CD4-positive, alpha-beta T cell treated with Interleukin-10 for 1 hour (primary cell): ENCODE data around the gene KRT71.

Experiments
- DNase-seq: peaks from one replicate; pipeline ENCODE4 v3.0.0-alpha.2; 2020

Gene KRT71

DNA sequence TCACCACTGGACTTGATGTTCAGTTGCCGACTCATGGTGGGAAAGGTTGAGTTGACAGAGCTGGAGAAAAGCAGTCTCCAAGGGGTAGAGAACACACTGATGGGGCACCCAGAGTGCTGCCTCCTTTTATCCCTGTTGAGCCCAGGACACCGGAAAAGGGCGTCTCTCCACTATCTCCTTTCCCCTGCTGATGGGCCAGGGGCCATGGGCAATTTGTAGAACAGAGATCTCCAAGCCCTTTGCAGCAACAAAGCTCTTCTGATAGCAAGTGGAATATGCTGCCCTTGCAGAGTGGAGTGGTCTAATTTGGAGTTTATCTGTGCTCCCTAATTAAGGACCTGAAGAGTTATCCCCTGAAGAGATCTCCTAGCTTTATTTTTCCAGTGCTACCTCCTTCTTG lies 20.8 kb upstream of the KRT71 start, which contains the start of gene KRT74:
Gene KRT74 (minus strand): TSS at position 101 of the 400 bp plus-strand sequence. CDS start 66 bp downstream, at position 35.
- DNase-seq: no peak

DNA sequence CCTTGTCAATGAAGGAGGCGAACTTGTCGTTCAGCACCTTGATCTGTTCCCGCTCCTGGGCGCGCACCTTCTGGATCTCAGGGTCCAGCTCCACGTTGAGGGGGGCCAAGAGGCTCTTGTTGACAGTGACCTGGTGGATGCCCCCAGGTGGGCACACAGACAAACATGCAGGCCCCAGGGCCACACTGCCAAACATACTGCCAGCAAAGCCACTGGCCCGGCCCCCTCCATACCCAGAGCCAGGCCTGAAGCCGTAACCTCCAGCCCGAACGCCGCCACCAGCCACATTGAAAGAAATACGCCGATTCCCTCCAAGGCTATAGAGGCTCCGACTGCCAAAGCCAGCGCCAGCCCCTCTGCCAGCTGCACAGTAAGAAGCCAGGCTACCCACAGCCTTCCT lies 20.4 kb upstream of the KRT71 start:
- DNase-seq: no peak

DNA sequence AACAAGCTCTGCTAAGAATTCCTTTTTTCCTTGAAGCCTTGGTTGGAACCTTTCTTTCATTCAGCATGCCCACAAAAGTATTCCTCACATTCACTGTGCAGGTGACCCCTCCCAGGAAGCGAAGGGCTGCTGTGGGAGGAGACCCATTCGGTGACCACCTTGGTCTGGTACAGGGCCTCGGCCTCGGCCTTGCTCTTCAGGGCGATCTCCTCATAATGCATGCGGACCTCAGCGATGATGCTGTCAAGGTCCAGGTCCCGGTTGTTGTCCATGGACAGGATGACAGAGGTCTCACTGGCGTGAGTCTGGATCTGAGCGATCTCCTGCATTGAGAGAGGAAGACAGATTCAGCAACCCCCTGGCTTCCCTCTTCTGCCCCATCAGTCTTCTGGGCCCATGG lies 17.6 kb upstream of the KRT71 start:
- DNase-seq: no peak

DNA sequence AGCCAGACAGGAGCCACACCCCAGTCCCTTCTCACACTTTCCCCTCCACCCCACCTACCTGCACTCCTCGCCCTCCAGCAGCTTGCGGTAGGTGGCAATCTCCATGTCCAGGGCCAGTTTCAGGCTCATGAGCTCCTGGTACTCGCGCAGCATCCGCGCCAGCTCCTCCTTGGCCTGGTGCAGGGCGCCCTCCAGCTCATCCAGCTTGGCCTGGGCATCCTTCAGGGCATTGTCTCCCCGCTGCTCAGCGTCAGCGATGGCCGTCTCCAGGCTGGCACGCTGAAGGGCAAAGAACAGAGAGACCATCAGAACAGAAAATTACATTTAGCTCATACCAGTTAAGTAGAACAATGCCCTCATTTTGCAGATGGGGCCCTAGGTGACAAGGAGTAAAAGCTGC lies 15.2 kb upstream of the KRT71 start:
- no peak for DNase-seq

DNA sequence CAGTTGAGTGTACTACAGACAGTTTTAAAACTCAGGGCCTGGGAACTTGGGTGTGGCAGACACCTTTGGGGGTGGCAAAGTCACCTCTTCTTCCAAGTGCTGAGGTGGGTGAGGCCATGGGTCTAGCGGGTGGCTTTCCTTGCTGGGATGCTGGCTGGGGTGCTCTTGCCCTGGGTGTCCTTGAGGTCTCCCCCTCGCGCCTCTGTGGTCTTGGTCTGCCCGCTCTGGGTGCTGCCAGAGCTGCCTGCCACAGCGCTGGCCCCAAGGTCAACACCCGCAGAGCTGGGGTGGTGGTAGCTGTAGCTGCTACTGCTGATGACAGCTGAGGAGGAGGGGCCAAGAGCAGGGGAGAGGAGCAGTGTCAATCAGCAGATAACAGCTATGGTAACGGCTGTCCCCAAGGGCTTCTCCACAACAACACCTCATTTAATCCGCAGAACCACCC lies 13.9 kb upstream of the KRT71 start:
- DNase-seq: peak; percentile 76

DNA sequence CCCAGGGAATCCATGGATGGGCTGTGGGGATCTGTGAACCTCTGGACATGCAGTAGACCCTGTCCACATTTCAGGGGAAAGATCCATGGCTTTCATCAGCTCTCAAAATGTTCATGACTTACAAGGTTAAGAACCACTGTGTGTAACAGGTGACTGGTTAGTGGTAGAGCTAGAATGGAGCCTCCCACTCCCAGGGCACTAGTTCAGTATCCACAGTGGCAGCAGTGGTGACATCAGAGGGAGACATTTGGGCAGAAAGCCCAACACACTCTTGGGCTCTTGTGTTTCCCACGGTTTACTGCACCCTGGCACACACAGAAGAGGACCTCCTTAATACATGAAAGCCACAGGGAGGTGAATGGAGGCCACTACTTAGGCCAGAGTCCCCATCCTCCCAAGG lies 11.6 kb upstream of the KRT71 start:
- DNase-seq: no peak

DNA sequence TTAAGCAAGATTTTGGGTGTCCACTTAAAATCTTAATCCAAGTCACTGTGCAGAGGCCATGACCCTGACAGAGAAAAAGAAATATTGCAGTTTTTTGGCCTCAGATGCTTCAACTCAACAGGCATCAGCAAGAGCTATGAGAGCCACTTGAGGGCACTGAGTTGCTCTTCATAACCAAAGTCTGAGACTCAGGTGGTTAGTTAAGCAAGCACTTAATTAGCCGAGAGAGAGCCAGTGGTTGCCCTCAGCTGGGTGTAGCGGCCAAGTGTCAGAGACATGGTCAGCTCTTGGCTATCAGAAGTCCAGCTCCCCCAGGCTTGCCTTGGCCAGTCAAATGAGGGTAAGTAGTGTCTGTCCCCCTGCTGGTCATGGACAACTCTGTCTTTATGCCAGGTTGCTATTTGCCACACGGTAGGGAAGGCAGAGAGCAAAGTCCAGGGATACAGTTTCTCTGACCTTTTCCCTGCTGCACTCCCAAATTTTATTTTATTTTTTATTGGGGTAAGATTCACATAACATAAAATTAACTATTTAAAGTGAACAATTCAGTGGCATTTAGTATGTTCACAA lies 9.0 kb upstream of the KRT71 start:
- DNase-seq: no peak

DNA sequence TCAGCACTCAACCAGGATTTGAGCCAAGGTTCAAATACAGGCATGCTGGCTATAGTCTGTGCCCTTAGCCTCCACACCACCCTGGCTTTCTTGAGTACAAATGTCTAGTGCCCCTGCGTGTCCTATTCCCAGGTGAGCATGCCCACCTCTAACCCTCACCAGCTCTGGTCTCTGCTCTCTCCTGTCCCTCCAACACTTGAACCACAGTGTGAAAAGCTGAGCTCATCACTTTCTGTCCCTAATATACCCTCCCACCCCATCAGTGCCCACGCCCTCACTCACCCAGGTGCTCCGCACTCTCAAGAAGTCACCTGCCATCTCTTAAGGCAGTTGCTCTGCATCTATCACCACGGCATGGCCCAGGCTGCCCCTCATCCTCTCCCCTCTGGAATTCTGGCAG lies 7.0 kb upstream of the KRT71 start:
- DNase-seq: no peak

DNA sequence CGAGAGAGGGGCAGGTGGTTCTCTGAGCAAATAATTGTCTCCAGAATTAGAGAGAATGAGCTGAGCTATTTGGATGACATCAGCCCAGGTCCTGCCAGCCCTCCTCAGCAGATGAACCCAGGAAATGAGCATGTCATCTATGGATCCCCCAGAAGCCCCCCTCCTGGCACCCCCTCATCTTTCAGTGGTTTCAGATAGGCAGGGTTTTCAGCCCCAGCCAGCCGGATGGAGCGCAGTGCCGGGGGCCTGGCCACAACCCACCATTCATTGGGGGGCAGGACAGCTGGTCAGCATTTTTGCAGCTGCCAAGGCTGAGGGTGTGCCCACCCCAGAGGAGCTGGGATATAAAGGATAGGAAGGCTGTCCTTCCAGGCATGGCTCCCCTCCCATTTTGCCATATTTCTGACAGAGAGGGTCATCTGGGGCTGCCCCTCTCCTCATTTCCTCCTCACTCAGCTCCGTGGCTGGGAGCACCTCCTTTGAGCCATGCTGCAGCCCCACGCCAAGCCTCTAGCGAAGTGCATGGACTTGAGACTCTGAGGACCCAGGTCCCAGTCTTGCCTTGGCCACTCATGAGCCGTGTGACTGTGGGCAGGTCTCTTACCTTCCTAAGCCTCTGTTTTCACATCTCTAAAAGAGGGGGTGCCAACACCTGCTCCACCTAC lies 6.0 kb upstream of the KRT71 start:
- DNase-seq: no peak

DNA sequence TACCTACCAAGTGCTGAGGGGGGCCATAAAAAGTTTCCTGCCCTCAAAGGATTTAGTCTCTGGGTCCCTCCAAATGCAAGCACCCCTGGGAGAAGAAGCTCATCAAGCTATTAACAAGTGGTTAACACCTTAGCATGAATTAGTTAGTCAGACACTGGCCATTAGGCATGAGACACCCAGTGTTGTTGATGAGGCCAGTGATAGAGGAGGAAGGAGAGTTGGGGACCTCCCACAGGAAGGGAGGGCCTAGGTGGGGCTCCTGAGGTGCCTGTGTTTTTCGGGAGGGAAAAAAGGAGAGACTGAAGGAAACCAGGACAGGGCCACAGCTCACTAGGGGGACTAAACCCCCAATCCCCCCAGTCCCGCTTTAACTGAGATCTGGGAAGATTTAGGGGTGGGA lies 4.5 kb upstream of the KRT71 start:
- peak; percentile 20 for DNase-seq

DNA sequence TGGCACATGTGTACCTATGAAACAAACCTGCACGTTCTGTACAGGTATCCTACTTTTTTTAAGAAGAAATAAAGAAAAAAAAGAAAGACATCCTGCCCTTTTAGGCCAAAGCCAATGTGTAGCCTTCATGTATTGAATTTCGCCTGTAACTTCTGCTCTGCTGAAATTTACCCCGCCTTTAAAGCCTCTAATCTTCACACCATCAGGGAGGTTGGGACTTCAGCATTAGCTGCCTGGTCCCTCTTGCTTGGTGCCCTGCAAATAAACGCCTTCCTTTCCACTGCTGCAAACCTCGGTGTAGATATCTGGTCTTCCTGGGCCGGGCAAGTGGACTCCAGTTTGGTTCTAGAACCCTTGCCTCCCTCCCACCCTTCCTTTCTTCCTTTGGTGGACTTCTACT lies 2.6 kb upstream of the KRT71 start:
- peak; percentile 46 for DNase-seq

DNA sequence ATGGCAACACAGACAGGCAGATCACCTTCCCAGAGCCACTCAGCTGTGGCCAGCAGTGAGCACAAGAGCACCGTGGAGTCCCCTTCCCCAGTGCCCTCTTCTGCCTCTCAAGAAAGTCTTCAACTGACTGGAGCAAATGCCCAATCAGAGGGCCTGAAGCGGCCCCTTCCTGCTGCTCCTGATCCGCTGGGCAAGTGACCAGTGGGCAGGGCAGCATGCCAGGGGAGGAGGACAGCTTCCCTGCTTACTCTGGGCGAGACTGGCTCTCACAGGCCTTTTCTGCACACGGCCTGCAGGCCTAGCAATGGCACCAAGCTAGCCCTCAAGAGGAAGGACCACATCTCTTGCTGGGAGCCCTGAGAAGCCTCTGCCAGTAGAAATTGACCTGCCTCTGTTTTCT lies 890 bp downstream of the KRT71 start:
- DNase-seq: no peak

DNA sequence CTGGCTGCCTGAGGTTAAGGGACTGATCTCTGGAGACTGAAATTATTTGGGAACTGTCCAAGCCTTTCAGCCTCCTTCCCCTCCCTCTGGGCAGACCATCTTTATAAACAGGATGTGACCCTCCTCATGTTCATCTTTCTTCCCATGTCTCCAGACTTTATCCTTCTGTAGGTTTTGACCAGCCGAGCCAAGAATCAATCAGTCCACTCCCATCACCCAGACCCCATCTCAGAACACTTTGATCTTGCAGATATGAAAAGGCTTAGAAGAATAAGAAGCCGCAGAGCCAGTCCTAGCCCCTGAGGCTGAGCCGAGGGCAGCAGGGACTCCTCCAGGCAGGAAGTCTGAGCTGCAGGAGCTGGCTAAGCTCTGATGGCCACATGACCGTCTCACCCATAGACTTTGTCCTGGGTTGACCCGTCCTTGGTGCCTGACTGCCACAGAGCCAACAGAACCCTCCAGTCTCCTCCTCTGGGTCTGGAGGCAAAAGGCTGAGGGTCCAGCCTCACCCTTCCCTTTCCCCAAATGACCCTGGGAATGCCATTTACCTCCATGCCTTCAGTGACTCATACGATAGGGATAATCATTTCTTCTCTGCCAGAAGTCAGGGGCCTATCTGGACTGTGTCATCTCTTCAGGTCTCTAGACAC lies 1.6 kb downstream of the KRT71 start:
- no peak for DNase-seq

DNA sequence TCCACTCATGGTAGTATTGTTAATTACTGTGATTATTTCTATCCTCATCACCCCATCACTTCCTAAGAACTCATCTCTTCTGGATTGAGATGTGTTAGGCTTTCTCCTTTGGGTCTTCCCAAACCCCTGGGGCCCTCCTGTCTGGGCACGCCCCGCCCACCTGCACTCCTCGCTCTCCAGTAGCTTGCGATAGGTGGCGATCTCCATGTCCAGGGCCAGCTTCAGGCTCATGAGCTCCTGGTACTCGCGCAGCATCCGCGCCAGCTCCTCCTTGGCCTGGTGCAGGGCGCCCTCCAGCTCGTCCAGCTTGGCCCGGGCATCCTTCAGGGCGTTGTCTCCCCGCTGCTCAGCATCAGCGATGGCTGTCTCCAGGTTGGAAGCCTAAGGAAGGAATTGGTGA lies 6.8 kb downstream of the KRT71 start:
- DNase-seq: no peak

DNA sequence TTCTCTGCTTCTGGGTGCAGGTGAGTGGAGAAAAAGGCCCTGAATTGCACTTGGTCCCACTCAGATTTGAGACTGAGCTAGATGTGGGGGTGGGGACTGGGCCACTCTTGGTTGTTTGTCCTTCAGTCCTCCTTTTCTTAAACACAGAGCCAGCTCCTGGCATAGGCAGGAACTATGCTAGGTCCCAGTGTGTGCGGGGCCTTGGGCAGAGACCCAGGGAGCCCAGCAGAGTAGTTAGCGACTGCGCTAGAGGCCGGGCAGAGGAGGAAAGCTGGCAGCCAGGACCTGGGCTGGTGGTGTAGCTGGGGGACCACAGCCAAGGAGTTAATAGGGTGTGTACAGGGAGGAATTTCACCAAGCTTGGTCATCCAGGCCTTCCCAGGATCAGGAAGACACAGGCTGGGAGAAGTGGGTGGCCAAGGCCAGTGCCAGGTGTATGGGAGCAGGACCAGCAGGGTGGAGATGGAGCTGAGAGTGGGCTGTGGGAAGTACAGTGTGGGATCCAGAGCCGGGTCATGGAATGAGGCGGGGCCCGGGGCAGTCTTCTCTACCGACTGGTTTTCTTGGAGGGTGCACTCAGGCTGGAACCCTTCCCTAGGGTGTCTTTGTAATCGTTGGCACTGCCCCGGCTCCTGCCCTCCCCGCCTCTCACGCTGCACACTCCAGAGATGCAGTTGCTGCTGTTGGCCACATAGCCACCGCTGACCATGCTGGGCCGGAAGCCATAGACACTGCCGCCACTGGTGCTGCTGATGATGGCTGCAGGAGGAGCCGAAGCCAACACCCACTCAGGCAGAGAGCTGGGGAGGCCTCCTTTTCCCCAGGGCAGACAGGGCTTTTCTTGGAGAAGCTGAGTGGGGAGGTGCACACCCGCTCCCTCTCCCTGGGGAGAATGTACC lies 8.7 kb downstream of the KRT71 start:
- no peak for DNase-seq

DNA sequence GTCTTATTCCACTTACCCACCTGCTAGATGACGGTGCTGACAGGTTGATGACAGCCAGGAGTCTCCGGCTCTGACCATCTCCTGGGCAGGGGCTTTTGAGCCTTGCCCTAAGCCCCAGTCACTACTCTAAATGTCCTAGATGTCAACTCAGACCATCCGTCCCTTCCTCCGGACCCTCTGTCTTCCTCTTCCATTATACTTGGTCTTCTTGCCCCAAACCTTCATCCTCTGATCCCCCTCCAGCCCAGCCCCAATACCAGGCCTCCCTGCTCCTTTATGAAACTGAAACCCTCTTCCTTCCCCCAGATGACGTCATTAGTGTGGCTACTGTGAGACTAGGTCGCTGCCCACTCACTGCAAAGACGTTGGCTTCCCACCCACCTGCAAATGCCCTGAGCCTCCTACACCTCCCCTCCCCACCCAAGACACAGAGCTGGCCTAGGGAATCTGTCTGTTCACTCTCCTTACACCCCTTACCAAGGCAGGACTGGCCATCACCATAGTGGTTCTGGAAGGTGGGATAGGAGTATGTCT lies 10.1 kb downstream of the KRT71 start:
- DNase-seq: no peak

DNA sequence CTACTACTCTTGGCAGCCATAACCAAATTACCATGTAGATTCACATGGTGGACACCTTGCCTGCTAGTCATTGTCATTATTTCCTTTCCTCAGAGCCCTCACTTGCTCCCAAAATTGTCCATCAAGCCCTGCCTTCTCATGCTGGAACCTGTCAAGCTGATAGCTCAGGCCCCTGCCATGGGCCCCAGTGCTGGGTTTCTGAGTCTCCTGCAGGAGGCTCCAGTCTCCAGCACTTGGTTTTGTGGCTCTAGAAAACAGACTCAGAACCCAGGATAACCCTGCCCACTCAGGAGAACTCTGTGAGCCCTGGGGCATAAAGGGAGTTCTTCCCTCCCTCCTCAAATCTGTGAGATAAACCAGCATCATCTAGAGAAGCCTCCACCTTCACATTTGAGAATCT lies 10.8 kb downstream of the KRT71 start:
- DNase-seq: no peak

DNA sequence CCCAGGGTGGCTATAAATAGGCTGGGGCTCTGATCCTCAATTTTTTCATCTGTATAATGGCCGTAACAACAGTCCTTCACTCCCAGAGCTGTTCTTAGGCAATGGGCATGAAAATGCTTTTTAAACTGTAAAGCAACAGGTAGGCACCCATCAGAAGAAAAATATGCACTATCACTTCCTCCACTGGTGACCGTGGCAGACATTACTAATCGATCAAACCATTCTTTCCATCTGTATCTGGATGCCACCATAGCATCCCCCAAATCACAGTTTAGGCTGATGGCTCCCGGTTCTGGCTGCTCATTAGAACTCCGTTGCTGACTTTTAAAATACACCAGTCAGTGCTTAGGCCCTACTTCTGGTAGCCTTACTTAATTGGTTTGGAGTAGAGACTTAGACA lies 11.2 kb downstream of the KRT71 start:
- DNase-seq: no peak

DNA sequence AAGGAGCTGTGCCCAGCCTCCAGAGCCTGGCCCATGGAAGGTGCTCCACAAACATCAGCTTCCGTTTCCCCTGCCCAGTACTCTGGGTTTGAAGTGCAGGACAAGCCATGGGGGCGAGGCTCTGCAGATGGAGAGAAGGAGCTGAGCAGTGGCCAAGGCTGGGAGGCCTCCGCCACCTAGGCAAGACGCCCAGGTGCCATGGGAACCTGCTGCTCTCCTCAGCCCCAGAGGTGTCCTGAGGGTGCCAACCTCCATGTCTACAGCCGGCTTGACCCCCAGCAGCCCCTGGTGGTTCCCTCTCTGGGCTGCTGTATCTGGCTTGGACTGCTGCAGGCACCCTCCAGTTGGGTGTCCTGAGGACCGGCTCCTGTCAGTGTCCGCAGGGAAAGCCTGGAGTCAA lies 12.4 kb downstream of the KRT71 start:
- DNase-seq: no peak

DNA sequence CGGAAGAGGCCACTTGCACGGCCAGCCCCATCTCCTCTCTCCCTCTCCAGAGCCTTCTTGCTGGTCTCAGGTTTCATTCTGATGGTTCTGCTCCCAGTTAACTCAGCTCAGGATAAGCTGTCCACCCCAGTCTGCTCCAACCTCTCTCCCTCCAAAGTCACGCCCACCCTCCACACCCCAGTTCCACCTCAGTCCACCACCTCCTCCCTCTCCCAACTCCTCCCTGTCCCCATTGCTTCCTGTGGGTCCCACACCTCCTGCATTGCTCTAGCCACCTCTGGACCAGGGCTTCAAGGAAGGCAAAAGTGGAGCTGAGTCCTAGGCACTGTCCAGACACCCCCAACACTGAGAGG lies 13.1 kb downstream of the KRT71 start:
- DNase-seq: no peak

DNA sequence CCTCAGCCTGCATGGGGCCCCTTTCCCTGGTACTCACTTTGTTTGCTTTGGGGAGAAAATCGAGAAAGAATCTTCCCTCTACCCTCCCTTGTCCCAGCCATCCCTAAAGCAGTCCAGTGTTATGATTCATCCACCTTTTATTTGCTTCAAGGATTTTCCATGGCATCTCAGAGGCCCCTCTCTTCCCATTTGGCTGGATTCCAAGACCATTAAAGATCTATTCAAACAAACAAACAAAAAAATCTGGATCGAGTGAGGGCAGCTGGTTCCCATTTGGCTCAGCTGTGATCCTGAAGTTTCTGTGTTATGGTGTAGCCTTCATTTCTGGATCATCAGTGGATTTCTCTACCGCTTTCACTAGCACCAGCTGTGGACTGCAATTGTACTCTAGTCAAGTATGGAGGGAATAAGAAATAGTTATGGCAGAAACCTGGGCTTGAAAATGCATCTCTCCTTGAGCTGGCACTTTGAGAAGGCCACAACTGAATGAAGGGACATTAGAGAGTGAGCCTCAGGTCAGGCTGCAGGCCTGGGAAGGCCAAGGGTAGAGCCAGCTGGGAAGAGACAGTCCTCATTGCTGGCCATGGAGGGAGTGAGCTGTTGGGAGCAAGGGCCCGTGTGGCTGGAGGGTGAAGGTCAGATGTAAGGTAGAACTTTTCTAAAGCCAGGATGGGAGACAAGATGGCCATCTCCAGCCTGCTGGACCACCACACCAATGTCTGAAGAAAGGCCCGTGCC lies 13.7 kb downstream of the KRT71 start:
- DNase-seq: no peak

DNA sequence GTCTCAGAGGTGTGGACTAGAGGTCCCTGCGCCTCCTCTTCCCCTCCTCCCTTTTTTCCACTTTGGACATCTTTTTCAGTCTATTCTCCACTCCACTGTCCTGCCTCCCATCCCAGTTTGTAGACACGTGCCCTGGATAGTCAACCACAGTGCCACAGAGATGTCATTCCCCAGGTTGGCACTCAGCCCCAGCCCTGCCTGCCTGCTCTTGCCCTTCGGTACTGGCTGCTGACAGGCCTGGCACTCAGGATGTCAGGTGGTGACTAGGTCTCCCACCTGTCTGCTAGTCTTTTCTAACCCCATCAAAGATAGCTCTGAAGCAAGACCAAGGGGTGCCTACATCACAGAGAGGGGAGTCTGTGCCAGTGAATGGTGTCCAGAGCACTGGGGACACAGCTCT lies 15.8 kb downstream of the KRT71 start:
- DNase-seq: no peak

DNA sequence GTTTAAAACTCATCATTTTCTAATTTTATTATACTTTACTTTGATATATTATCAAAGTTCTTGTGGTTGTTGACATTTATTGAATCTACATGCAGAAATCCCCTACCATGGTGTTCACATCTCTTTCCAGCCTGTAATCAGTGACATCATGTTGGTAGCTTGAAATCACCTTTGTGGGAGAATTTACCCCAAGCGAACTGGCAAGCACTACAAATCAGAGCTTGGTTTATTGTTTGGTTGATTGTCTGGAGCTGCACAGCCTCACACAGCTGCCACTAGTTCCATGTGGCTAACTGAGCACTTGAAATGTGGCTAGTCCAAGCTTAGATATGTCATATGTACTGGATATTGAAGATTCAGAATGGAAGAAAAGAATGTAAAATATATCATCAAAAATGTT lies 17.4 kb downstream of the KRT71 start:
- DNase-seq: no peak
